ENCODE measurements around the gene FCHSD2. TPM values are rescaled to one million over a fixed set of nuclear protein-coding genes. Genes with fewer than 3 reads are reported as not detected.

Gene FCHSD2
- total and polyA plus RNA-seq, 2 donors (not counting 1 experiment from before 2014, with no cell fraction given), result 113 to 189 TPM

DNA sequence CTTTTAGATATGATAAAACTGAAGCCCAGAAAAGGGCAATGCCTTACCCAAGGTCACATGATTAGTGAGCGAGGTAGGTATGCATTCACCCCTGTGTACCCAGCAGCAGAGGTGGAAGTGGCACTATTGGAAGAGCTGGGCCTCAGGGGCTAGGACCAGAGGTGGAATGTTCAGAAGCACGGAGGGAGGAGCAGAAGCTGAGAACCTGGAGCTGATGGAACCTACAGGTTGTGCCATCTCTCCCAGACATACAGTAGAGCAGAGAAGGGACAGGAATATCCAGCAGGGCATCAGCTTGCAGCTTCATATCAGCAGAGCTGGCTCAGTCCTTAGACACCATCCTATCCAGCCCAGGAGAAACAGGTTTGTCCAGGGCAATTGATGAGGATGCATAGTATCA lies 14.6 kb upstream of the FCHSD2 start:
- Histone ChIP-seq H3K4me2 (replicated peaks; ENCODE audit: low read depth, low read length, poor library complexity, severe bottlenecking) (peak overlapping the region; percentile 67), H3K9ac (ENCODE audit: low read length) (peak overlapping the region; percentile 20), H3K27me3 (replicated peaks in 1 of 4; ENCODE audit: control extremely low read depth in 1 of 4, control insufficient read depth in 3 of 4, insufficient read depth in 4 of 4, low read length in 3 of 4) (no peaks in the 10 kb centered on the region), H3K9me3 (ENCODE audit: control extremely low read depth in 1 of 3, control insufficient read depth in 2 of 3, insufficient read depth in 1 of 3, low read length in 2 of 3) (peaks cover 0 to 8% (median under 1%) of the 10 kb centered on the region in 3 donors), H3K4me1 (ENCODE audit: control insufficient read depth in 2 of 2, insufficient read depth in 2 of 2, low read length in 2 of 2) (peaks cover 92 to 94% of the 10 kb centered on the region in 2 donors), H3K79me2 (ENCODE audit: control insufficient read depth, insufficient read depth, low read length) (peaks cover 31% of the 10 kb centered on the region), H3K27ac (ENCODE audit: low read length in 2 of 2) (peak overlapping the region; percentile 86 to 94), H2AFZ (ENCODE audit: insufficient read depth, low read depth, low read length, poor library complexity, severe bottlenecking) (no peak overlapping the region), H3K4me3 (ENCODE audit: control extremely low read depth in 1 of 5, extremely low read depth in 1 of 5, insufficient read depth in 1 of 5, low read depth in 2 of 5, low read length in 4 of 5) (peak overlapping the region in 1 of 5 experiments; percentile 30), H4K20me1 (ENCODE audit: control insufficient read depth, insufficient read depth, low read length, poor library complexity, severe bottlenecking) (no peaks in the 10 kb centered on the region), H3K36me3 (replicated peaks in 1 of 2; ENCODE audit: control extremely low read depth in 1 of 2, control insufficient read depth in 1 of 2, extremely low read depth in 1 of 2, insufficient read depth in 2 of 2, low read length in 1 of 2) (no peaks in the 10 kb centered on the region)
- DNase-seq (no peak), ATAC-seq (ENCODE audit: low read depth) (no peak)
- ChIA-PET POLR2A (interaction anchor here (1.0 to 4.1 kb wide), 4 partner anchors 10 to 46 kb away, joined by 4 to 45 read pairs (median 16); partner anchors contain the start of gene FCHSD2), CTCF (interaction anchor here (0.6 to 21.7 kb wide), 11 partner anchors 8 to 564 kb away, joined by 3 to 271 read pairs (median 4); partner anchors contain the start of gene FCHSD2)
- Mint-ChIP-seq H3K4me1 (peaks cover 95% of the 10 kb centered on the region), H3K4me3 (peak overlapping the region; percentile 77), H3K9me3 (ENCODE audit: insufficient read depth) (no peaks in the 10 kb centered on the region), H3K27me3 (no peaks in the 10 kb centered on the region), H3K27ac (peak overlapping the region; percentile 95)
- 50% methylated on average over 1 of the region's 2 CpGs for WGBS (ENCODE audit: insufficient coverage)
- TF ChIP-seq, protein P1, sequence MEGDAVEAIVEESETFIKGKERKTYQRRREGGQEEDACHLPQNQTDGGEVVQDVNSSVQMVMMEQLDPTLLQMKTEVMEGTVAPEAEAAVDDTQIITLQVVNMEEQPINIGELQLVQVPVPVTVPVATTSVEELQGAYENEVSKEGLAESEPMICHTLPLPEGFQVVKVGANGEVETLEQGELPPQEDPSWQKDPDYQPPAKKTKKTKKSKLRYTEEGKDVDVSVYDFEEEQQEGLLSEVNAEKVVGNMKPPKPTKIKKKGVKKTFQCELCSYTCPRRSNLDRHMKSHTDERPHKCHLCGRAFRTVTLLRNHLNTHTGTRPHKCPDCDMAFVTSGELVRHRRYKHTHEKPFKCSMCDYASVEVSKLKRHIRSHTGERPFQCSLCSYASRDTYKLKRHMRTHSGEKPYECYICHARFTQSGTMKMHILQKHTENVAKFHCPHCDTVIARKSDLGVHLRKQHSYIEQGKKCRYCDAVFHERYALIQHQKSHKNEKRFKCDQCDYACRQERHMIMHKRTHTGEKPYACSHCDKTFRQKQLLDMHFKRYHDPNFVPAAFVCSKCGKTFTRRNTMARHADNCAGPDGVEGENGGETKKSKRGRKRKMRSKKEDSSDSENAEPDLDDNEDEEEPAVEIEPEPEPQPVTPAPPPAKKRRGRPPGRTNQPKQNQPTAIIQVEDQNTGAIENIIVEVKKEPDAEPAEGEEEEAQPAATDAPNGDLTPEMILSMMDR (IDR thresholded peaks at IDR 0.05), result no peak
- TF ChIP-seq EZH2 (IDR thresholded peaks at IDR 0.05; ENCODE audit: borderline replicate concordance, insufficient read depth, low read depth, low read length, poor library complexity, severe bottlenecking), result no peak
- intact Hi-C loops (cut with micrococcal nuclease), result loop anchor here (2.0 kb wide), 1 partner anchor 14 kb away; the partner anchor contains the start of gene FCHSD2

- POLR2A ChIA-PET, result interaction anchor here (1.8 to 4.1 kb wide), 3 partner anchors 9 to 21 kb away, joined by 6 to 45 read pairs (median 25); partner anchors contain the start of gene FCHSD2
- Histone ChIP-seq H3K36me3 (replicated peaks in 1 of 2; ENCODE audit: control extremely low read depth in 1 of 2, control insufficient read depth in 1 of 2, extremely low read depth in 1 of 2, insufficient read depth in 2 of 2, low read length in 1 of 2) (no peaks in the 10 kb centered on the region), H3K4me3 (ENCODE audit: control extremely low read depth in 1 of 5, extremely low read depth in 1 of 5, insufficient read depth in 1 of 5, low read depth in 2 of 5, low read length in 4 of 5) (peak overlapping the region in 1 of 5 experiments; percentile 5), H3K27ac (ENCODE audit: low read length in 2 of 2) (peak overlapping the region; percentile 86 to 94), H3K9ac (ENCODE audit: low read length) (peak overlapping the region; percentile 20), H3K4me2 (replicated peaks; ENCODE audit: low read depth, low read length, poor library complexity, severe bottlenecking) (peak overlapping the region; percentile 67), H3K9me3 (ENCODE audit: control extremely low read depth in 1 of 3, control insufficient read depth in 2 of 3, insufficient read depth in 1 of 3, low read length in 2 of 3) (peaks cover 0 to 8% (median 0%) of the 10 kb centered on the region in 3 donors), H3K27me3 (replicated peaks in 1 of 4; ENCODE audit: control extremely low read depth in 1 of 4, control insufficient read depth in 3 of 4, insufficient read depth in 4 of 4, low read length in 3 of 4) (no peaks in the 10 kb centered on the region), H4K20me1 (ENCODE audit: control insufficient read depth, insufficient read depth, low read length, poor library complexity, severe bottlenecking) (no peaks in the 10 kb centered on the region), H2AFZ (ENCODE audit: insufficient read depth, low read depth, low read length, poor library complexity, severe bottlenecking) (no peak overlapping the region), H3K4me1 (ENCODE audit: control insufficient read depth in 2 of 2, insufficient read depth in 2 of 2, low read length in 2 of 2) (peaks cover 94 to 98% of the 10 kb centered on the region in 2 donors), H3K79me2 (ENCODE audit: control insufficient read depth, insufficient read depth, low read length) (peaks cover 26% of the 10 kb centered on the region)
- Mint-ChIP-seq H3K4me1 (peaks cover 95% of the 10 kb centered on the region), H3K9me3 (ENCODE audit: insufficient read depth) (no peaks in the 10 kb centered on the region), H3K4me3 (peak overlapping the region; percentile 55), H3K27ac (peak overlapping the region; percentile 95), H3K27me3 (no peaks in the 10 kb centered on the region)
- no peak for TF ChIP-seq EZH2 (IDR thresholded peaks at IDR 0.05; ENCODE audit: borderline replicate concordance, insufficient read depth, low read depth, low read length, poor library complexity, severe bottlenecking)
- TF ChIP-seq, protein P1 (IDR thresholded peaks at IDR 0.05), result no peak
- no peak for DNase-seq
- WGBS (ENCODE audit: insufficient coverage), result no CpG with 5 or more reads among the region's 1 CpG
- ATAC-seq (ENCODE audit: low read depth), result no peak
- CTCF ChIA-PET, result interaction anchor here (0.9 to 21.7 kb wide), 7 partner anchors 9 to 324 kb away, joined by 3 to 271 read pairs (median 4); partner anchors contain the start of gene FCHSD2
- intact Hi-C loops (cut with micrococcal nuclease), result loop anchor here (2.0 kb wide), 1 partner anchor 13 kb away; the partner anchor contains the start of gene FCHSD2
Observed at GRCh38 chr11:73156114-73156513, 14.0 kb upstream of the FCHSD2 start.

All from B cell (primary cell).